OCI-LY1 (cell line): ENCODE measurements around the gene LRIF1.
"Not testable (repeated sequence)": the region's sequence is repeated elsewhere in the genome, so short reads cannot be mapped to it uniquely, and the experiment has no call there.

ENCODE experiments used
- H2AFZ ChIP-seq: fragments of 200-600 bp; sonication (generic), shearing (Covaris generic); 2 replicates; pipeline ENCODE4 v1.6.0; 2014; ENCODE audit warnings: antibody characterized with exemption, mild to moderate bottlenecking, low read length
- H3F3A ChIP-seq: fragments of 200-600 bp; sonication (generic), shearing (Covaris generic); 2 replicates; pipeline ENCODE4 v1.6.0; 2014; ENCODE audit warnings: mild to moderate bottlenecking, antibody characterized with exemption, low read length, moderate library complexity; ENCODE audit not compliant: insufficient read depth
- H3K27ac ChIP-seq: fragments of 200-600 bp; sonication (generic); 2 replicates; pipeline ENCODE4 v1.5.1; 2014; ENCODE audit warnings: low read length, mixed run types, mild to moderate bottlenecking, low read depth; ENCODE audit not compliant: poor library complexity, severe bottlenecking
- H3K27me3 ChIP-seq: fragments of 200-600 bp; sonication (generic); 2 replicates; pipeline ENCODE4 v1.6.0; 2014; ENCODE audit warnings: antibody characterized with exemption, mild to moderate bottlenecking, low read length, moderate library complexity; ENCODE audit not compliant: insufficient read depth
- H3K36me3 ChIP-seq: fragments of 200-600 bp; sonication (generic); 2 replicates; pipeline ENCODE4 v1.6.1; 2014; ENCODE audit warnings: mild to moderate bottlenecking, antibody characterized with exemption, low read length, moderate library complexity, mixed read lengths; ENCODE audit not compliant: insufficient read depth
- H3K4me1 ChIP-seq: fragments of 200-600 bp; sonication (generic); 2 replicates; pipeline ENCODE4 v1.5.1; 2014; ENCODE audit warnings: mild to moderate bottlenecking, low read length, moderate library complexity; ENCODE audit not compliant: insufficient read depth, severe bottlenecking
- H3K4me2 ChIP-seq: fragments of 200-600 bp; sonication (generic), shearing (Covaris generic); 2 replicates; pipeline ENCODE4 v1.6.1; 2014; ENCODE audit warnings: low read length
- H3K4me3 ChIP-seq: fragments of 200-600 bp; sonication (generic); 2 replicates; pipeline ENCODE4 v1.5.1; 2014; ENCODE audit warnings: low read length, low read depth, mild to moderate bottlenecking, mixed read lengths; ENCODE audit not compliant: poor library complexity, severe bottlenecking
- H3K79me2 ChIP-seq: fragments of 200-600 bp; shearing (Covaris generic); 2 replicates; pipeline ENCODE4 v1.6.1; 2016; ENCODE audit warnings: mixed run types, low read length, mixed read lengths; ENCODE audit not compliant: insufficient read depth
- H3K9ac ChIP-seq: fragments of 200-600 bp; sonication (generic), shearing (Covaris generic); 2 replicates; pipeline ENCODE4 v1.6.1; 2014; ENCODE audit warnings: mild to moderate bottlenecking, low read length, mixed read lengths
- H3K9me2 ChIP-seq: fragments of 200-600 bp; sonication (generic), shearing (Covaris generic); 2 replicates; pipeline ENCODE4 v1.6.1; 2014; ENCODE audit warnings: low read depth, mild to moderate bottlenecking, low read length, mixed read lengths
- H3K9me3 ChIP-seq: fragments of 200-600 bp; shearing (Covaris generic); 2 replicates; pipeline ENCODE4 v1.6.1; 2014; ENCODE audit warnings: low read length, mixed read lengths
- H4K20me1 ChIP-seq: fragments of 200-600 bp; sonication (generic), shearing (Covaris generic); 2 replicates; pipeline ENCODE4 v1.6.0; 2016; ENCODE audit warnings: mild to moderate bottlenecking, low read length; ENCODE audit not compliant: insufficient read depth
- EZH2 ChIP-seq: fragments of 200-600 bp; sonication (generic), shearing (Covaris generic); IDR thresholded peaks from 2 replicates; pipeline ENCODE4 v1.8.0; 2017; ENCODE audit warnings: borderline replicate concordance, mixed run types, mild to moderate bottlenecking, antibody characterized with exemption, low read length, moderate library complexity, mixed read lengths
- TF ChIP-seq, protein P1 (sequence below): fragments of 200-600 bp; sonication (generic), shearing (Covaris generic); IDR thresholded peaks from 2 replicates; pipeline ENCODE4 v1.5.1; 2017; ENCODE audit warnings: mild to moderate bottlenecking, antibody characterized with exemption, low read length, moderate library complexity, mixed read lengths

LRIF1 gene

GRCh38 chr1:110945626-110946025 is 18.1 kb downstream of the LRIF1 start:
- H3K27ac ChIP-seq: no peak overlapping the region
- H4K20me1 ChIP-seq: no peaks in the 10 kb centered on the region
- no peaks in the 10 kb centered on the region for H3F3A ChIP-seq
- H3K4me1 ChIP-seq: no peaks in the 10 kb centered on the region
- H3K4me2 ChIP-seq: no peak overlapping the region
- H3K79me2 ChIP-seq: no peaks in the 10 kb centered on the region
- no peaks in the 10 kb centered on the region for H3K9me3 ChIP-seq
- H3K9me2 ChIP-seq: no peaks in the 10 kb centered on the region
- no peak overlapping the region for H3K4me3 ChIP-seq
- H3K9ac ChIP-seq: no peak overlapping the region
- no peaks in the 10 kb centered on the region for H3K27me3 ChIP-seq
- TF ChIP-seq, protein P1, sequence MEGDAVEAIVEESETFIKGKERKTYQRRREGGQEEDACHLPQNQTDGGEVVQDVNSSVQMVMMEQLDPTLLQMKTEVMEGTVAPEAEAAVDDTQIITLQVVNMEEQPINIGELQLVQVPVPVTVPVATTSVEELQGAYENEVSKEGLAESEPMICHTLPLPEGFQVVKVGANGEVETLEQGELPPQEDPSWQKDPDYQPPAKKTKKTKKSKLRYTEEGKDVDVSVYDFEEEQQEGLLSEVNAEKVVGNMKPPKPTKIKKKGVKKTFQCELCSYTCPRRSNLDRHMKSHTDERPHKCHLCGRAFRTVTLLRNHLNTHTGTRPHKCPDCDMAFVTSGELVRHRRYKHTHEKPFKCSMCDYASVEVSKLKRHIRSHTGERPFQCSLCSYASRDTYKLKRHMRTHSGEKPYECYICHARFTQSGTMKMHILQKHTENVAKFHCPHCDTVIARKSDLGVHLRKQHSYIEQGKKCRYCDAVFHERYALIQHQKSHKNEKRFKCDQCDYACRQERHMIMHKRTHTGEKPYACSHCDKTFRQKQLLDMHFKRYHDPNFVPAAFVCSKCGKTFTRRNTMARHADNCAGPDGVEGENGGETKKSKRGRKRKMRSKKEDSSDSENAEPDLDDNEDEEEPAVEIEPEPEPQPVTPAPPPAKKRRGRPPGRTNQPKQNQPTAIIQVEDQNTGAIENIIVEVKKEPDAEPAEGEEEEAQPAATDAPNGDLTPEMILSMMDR: no peak
- TF ChIP-seq EZH2: no peak
- peaks cover 39% of the 10 kb centered on the region for H3K36me3 ChIP-seq
- H2AFZ ChIP-seq: no peak overlapping the region

GRCh38 chr1:110944806-110945205 is 18.9 kb downstream of the LRIF1 start:
- Histone ChIP-seq H2AFZ (no peak overlapping the region), H3K4me2 (no peak overlapping the region), H3K27me3 (no peaks in the 10 kb centered on the region), H3K4me1 (no peaks in the 10 kb centered on the region), H3K9ac (no peak overlapping the region), H4K20me1 (no peaks in the 10 kb centered on the region), H3K9me2 (no peaks in the 10 kb centered on the region), H3K27ac (no peak overlapping the region), H3K79me2 (no peaks in the 10 kb centered on the region), H3K36me3 (peaks cover 31% of the 10 kb centered on the region), H3K9me3 (no peaks in the 10 kb centered on the region), H3F3A (no peaks in the 10 kb centered on the region), H3K4me3 (no peak overlapping the region)
- TF ChIP-seq EZH2: no peak
- TF ChIP-seq, protein P1: no peak

- Histone ChIP-seq H3K4me1 (no peaks in the 10 kb centered on the region), H3K36me3 (no peaks in the 10 kb centered on the region), H2AFZ (no peak overlapping the region), H3K4me3 (no peak overlapping the region), H4K20me1 (no peaks in the 10 kb centered on the region), H3K9me3 (peaks cover 20% of the 10 kb centered on the region; the same call in 1 of the 2 replicates), H3K27ac (no peak overlapping the region), H3K4me2 (no peak overlapping the region), H3K79me2 (no peaks in the 10 kb centered on the region), H3K27me3 (no peaks in the 10 kb centered on the region), H3F3A (no peaks in the 10 kb centered on the region), H3K9me2 (no peaks in the 10 kb centered on the region), H3K9ac (no peak overlapping the region)
- no peak for TF ChIP-seq EZH2
- TF ChIP-seq, protein P1: no peak
Measured at GRCh38 chr1:110936567-110936966, 27.2 kb downstream of the LRIF1 start.

- not testable (repeated sequence) for H4K20me1 ChIP-seq, H3K9ac ChIP-seq, H3K9me2 ChIP-seq, H3K4me3 ChIP-seq, H3K36me3 ChIP-seq, H3F3A ChIP-seq, H3K4me1 ChIP-seq, H3K4me2 ChIP-seq, H2AFZ ChIP-seq, H3K27ac ChIP-seq, H3K27me3 ChIP-seq, H3K9me3 ChIP-seq, H3K79me2 ChIP-seq
Measured at GRCh38 chr1:110931097-110931496, 32.6 kb downstream of the LRIF1 start.
